GM21367 (cell line): Measurements from ENCODE around the gene USP20.

Experiments
- ATAC-seq: cut with Tn5 transposase; IDR thresholded peaks from one replicate; pipeline ENCODE4 v1.9.1; 2021; ENCODE audit not compliant: unreplicated experiment

USP20 gene

GRCh38 chr9:129874261-129875101, 39.2 kb downstream of the USP20 start:
- ATAC-seq, result no peak

DNA sequence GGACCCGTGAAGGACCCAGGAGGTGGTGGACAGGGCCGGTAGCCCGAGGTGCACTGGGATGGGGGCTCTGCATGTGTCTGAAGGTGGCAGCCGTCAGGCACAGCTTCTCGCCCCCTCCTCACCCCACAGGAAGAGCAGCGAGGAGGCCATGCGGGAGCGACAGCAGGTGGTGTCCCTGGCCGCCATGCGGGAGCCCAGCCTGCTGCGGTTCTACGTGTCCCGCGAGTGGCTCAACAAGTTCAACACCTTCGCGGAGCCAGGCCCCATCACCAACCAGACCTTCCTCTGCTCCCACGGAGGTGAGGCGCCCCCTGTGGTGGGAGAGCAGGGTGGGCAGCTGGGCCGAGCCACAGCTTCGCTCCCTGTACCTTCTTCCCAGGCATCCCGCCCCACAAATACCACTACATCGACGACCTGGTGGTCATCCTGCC, 39.9 kb downstream of the USP20 start:
- no peak for ATAC-seq

- ATAC-seq, result no peak
Observed at GRCh38 chr9:129875687-129876395, 40.6 kb downstream of the USP20 start.

GRCh38 chr9:129876815-129877214, 41.6 kb downstream of the USP20 start:
- ATAC-seq, result no peak

GRCh38 chr9:129878291-129878690, 43.0 kb downstream of the USP20 start:
- ATAC-seq, result no peak

GRCh38 chr9:129879103-129879699, 43.9 kb downstream of the USP20 start:
- no peak for ATAC-seq

DNA sequence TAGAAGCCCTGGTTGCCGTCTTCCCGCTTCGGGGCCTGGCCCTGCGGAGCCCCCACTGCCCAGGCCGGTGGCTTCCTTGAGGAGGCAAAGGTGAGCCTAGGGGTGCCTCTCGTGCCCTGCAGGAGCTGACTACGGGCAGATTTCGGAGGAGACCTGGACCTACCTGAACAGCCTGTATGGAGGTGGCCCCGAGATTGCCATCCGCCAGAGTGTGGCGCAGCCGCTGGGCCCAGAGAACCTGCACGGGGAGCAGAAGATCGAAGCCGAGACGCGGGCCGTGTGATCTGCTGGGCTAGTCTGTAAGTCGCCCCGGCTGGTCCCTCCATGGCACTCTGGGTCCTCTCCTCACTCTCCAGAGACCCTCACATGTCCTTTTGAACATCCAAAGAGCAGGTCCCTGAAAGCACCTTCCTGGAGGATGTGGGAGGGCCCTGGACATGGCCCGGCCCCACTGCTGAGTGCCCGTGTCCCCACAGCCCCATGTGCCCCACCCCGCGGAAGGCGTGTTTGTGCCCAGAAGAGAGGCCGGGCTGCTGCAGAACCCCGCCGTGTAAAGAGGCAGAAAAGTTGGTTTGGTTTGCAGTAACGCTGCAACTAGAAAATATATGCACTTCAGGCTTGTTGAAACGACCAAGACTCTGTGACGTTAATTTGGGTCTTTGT, 44.9 kb downstream of the USP20 start:
- no peak for ATAC-seq

DNA sequence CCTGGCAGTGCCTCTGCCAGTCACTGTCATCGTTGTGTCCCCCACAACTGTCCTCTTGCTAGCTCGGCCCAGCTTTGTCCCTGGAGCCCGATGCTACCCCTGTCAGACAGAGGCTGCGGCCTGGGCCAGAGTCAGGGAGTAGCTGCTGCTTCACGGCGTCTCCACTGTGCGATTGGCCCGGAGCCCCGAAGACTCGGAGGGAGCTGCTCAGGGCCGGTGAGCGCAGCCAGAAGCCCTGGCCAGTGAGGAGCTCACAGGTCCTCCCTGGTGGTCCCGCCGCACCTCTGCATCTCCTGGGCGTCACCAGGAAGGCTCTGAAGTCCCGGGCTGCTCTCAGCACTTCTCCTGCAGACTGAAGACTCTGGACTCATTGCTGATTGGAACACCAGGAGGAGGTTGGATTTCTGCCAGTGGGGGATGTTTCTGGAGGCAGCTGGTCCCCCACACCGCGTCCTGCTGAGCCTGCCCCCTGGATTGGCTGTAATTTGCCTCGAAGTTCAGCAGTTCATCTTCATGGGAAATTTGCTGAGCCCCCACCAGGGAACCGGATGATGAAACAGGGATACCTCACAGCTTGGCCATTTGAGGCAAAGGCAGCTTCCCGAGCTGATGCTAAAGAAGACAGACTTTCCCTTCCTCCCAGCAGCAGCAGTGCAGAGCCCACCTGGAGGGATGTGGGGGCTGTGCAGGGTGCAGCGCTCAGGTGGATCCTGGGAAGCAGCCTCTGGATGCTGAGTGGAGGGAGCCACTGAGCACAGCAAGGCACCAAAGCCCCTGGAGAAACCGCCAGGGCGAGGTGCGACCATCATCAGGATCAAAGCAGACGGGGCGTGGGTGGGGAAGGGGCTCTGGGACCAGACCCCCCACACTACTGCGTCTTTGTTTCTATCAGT, 45.6 kb downstream of the USP20 start:
- ATAC-seq, result no peak

DNA sequence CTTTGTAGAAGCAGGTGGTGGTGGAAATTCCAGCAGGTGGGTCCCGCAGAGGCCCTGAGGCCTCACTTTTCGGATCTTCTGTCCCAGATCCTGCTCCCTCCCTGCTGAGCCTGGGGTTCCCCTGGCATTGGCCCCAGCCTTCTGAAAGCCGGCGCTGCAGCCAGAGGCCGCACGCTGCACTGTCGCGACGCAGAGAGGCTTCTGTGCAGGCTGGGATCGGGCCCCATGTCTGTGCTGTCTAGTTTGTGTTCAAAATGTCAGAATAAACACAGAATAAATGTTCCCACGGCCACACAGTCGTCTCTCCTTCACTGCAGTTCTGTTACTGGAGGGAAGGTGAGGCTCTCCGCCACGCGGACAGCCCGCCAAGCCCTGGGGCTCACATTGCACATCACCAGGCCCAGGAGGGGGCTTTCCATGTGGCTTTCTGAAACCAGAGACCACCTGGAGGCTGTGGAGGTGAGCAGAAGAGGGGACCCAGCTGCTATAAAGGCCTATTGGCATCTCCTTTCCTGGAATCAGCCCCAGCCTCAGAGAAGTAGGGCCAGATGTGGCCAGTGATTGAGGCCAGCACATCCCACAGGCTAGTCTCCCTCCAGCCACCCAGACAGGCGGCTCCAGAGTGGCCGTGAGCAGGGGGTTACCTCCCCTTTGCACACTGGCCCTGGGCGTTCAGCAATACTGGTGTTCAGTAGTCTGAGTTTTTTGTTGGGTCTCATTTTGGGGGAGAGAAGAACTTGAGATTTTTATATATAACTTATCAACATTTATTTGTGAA, 46.5 kb downstream of the USP20 start:
- ATAC-seq, result no peak

DNA sequence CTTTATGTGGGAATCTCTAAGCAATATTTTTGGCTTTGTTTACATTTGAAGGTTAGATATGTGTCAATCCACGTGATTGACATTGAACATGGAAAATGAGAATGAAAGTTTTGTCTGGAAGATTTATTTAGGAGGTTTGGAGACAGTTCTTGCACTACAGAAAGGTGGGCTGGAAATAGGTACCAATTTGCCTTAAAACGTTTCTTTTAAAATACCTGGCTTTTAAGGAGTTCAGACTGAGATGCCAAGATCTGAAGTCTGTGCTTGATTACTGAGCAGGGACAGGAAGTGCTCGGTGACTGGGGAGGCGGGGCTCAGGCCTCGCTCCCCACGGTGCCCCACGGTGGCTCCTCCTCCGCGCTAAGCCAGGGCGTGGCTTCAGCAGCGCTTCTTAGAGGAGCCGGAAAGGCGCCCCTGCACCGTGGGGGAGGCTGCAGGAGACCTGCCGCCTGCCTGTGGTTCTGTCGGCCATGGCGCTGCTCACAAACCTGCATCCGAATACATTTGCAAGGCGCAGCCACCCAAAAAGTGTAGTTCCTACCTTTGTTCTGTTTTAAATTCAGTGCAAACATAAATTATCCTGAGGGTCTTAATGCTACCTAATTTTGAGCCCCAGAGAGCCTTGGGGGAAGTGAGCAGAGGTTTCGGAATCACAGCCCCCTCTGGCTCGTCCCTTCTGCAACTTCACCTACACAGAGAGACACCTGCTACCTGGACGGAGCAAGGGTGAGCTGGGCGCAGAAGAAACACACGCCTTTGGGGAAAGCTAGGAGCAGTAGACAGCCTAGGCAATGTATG, 49.2 kb downstream of the USP20 start:
- peak; percentile 32 for ATAC-seq

DNA sequence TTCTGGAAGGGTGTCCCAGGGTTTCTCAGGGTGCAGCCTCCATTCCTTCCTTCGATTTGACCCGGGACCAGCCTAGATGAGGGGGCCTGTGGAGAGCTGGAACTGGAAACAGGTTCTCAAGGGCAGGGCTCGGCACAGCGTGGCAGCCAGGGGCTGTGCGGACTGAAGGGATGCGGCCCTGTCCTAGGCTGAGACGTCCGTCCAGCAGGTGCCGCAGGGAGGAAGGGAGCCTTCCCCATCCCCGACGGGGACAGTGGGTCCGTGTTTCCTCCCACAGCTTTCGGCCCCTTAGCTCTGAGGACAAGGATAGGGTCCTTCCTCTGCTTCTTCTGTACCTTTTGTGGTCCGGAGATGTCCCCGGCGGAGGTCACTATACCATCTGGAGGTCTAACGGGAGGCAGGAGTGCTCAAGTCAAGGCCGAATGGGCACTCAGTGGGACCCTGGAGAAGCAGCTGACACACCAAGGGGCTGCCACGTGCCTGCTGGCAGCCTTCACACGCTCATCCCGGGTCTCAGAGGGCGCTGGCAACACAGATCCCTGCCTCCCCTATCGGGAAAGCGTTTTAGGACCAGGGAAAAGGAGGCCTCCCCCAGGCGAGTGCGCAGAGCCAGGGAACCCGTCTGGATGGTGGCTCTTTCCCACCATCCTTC, 49.9 kb downstream of the USP20 start:
- ATAC-seq, result no peak

DNA sequence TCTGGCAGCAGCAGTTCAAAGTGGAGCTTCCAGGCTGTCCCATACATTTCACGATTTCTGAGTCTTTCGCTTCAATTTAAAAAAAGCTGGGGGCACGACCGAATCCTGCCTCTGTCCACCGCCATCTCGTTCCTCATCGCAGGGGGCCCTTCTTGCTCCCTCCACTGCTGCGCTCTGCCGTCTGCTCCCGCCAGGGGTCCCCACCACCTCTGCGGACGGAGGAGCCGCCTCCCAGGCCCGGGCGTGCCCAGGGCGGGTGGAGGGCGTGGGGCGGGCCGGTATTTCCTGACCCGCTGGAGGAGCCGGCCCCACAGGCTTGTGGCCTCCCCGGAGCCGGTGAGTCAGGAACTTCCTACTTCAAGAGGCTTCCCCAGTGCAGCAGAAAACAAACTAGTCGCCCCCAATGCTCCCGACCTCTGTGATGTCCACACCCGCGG, 50.4 kb downstream of the USP20 start:
- ATAC-seq, result peak; percentile 22

GRCh38 chr9:129886226-129887174, 51.2 kb downstream of the USP20 start:
- no peak for ATAC-seq

GRCh38 chr9:129887334-129888292, 52.4 kb downstream of the USP20 start:
- ATAC-seq, result no peak

DNA sequence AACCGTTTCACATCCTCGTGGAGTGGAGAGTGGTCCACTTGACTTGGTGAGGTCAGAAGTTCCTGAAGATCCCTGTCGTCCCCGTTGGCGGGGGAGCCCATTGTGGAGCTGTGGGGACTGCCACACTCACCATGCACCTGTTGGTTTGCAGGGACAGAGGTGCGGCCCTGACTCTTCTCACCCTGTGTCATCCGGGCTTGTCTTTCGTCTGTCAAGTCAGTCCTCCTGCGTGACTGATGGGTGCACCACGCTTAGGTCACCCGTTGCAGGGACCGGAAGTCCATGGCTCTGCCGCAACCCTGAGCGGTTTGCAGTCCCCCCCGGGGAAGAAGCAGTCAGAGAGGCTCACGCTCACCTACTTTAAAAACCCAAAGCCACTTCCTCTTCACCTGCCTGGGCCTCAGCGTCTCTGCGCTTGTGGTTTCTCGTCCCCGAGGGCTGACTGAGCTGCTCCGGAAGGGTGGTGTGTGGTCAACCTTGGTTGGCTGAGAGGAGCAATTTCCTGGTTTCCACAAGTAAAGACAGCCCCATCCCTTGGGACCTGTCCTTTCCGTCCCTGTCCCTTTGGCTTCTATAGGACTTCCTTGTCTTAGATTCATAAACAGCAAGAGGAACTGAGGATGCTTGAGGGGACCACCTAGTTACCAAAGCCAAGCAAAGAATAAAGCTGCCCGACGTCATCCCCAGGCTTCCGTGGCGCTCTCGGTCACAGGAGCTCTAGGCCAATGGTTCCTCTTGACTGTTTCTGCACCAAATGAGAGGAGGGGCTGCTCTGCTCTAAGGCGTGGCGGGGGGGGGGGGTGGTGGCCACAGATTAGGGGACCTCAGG, 53.2 kb downstream of the USP20 start:
- ATAC-seq, result peak; percentile 43
